Gastrocnemius medialis (tissue), 4 donors: Measurements from ENCODE around the gene FFAR3. TPM values are rescaled to one million over a fixed set of nuclear protein-coding genes. Genes with fewer than 3 reads are reported as not detected.
"Not testable (repeated sequence)": the region's sequence is repeated elsewhere in the genome, so short reads cannot be mapped to it uniquely, and the experiment has no call there.

ENCODE experiments used
- ATAC-seq, 2 donors: fragments of 150-250 bp; one replicate each; pipeline ENCODE4 v1.9.1; 2016
- DNase-seq, 2 donors: peaks; one replicate each; pipeline ENCODE4 v3.0.0-alpha.2; 2019
- H3K27ac ChIP-seq, 4 donors: fragments of 200-600 bp; sonication (generic); 1 replicate in 1 of 4; 2 replicates in 3 of 4; pipeline ENCODE4 v1.5.1; 2016 to 2018; ENCODE audit warnings: mild to moderate bottlenecking in 2 of 4, moderate library complexity in 1 of 4
- H3K27me3 ChIP-seq, 3 donors: fragments of 200-600 bp; sonication (generic) in 2 of 3; 1 replicate in 1 of 3; 2 replicates in 2 of 3; pipeline versions ENCODE4 v1.5.1 to v1.6.0; 2016 to 2019; ENCODE audit warnings: mild to moderate bottlenecking in 1 of 3, moderate library complexity in 1 of 3
- H3K36me3 ChIP-seq, 2 donors: fragments of 200-600 bp; sonication (generic) in 1 of 2; one replicate each; pipeline ENCODE4 v1.5.1; 2017 to 2018
- H3K4me1 ChIP-seq, 2 donors: fragments of 200-600 bp; sonication (generic) in 1 of 2; one replicate each; pipeline ENCODE4 v1.5.1; 2016 to 2017; ENCODE audit warnings: mild to moderate bottlenecking in 2 of 2
- H3K4me3 ChIP-seq, 4 donors: fragments of 200-600 bp; sonication (generic) in 3 of 4; 1 replicate in 1 of 4; 2 replicates in 3 of 4; pipeline ENCODE4 v1.5.1; 2016 to 2019; ENCODE audit warnings: mild to moderate bottlenecking in 2 of 4
- H3K9me3 ChIP-seq, 3 donors: fragments of 200-600 bp; sonication (generic) in 2 of 3; 1 replicate in 1 of 3; 2 replicates in 2 of 3; pipeline ENCODE4 v1.5.1; 2016 to 2019
- POLR2A ChIP-seq, 2 donors: fragments of 450-650 bp; IDR thresholded peaks; one replicate each; pipeline ENCODE4 v1.6.1; 2017; ENCODE audit warnings: antibody characterized with exemption in 2 of 2, mild to moderate bottlenecking in 2 of 2, moderate library complexity in 2 of 2
- in situ Hi-C, 4 donors: fragments of 200-750 bp; cut with MboI; loops; one replicate each; pipeline versions ENCODE4 v1.15.0 to v1.8.0; 2017; ENCODE audit warnings: low sequenced_read_pairs in 4 of 4
- intact Hi-C: fragments of 100-400 bp; cut with DNase I; formaldehyde crosslinking; loops from one replicate; pipeline ENCODE4 v1.15.1; 2023; ENCODE audit warnings: low total_unique reads
- total RNA-seq, 4 donors: library from RNA; depleted of rRNA; stranded (reverse); fragments of >200 nt; gene quantifications; one replicate each; pipeline versions ENCODE4 v1.1.0 to v1.2.3, GENCODE V29; 2016
- TF ChIP-seq, protein P1 (sequence below), 5 experiments: fragments of 450-650 bp in 3 of 5; fragments of 200-600 bp in 2 of 5; sonication (generic) in 2 of 5; IDR thresholded peaks in 4 of 5; conservative IDR thresholded peaks in 1 of 5; 1 replicate in 4 of 5; 2 replicates in 1 of 5; pipeline ENCODE4 v1.5.1; 2016 to 2019; ENCODE audit warnings: antibody characterized with exemption in 5 of 5, mild to moderate bottlenecking in 3 of 5, moderate library complexity in 3 of 5

FFAR3 gene
- total RNA-seq, 4 donors from 2014 or later = not detected

DNA sequence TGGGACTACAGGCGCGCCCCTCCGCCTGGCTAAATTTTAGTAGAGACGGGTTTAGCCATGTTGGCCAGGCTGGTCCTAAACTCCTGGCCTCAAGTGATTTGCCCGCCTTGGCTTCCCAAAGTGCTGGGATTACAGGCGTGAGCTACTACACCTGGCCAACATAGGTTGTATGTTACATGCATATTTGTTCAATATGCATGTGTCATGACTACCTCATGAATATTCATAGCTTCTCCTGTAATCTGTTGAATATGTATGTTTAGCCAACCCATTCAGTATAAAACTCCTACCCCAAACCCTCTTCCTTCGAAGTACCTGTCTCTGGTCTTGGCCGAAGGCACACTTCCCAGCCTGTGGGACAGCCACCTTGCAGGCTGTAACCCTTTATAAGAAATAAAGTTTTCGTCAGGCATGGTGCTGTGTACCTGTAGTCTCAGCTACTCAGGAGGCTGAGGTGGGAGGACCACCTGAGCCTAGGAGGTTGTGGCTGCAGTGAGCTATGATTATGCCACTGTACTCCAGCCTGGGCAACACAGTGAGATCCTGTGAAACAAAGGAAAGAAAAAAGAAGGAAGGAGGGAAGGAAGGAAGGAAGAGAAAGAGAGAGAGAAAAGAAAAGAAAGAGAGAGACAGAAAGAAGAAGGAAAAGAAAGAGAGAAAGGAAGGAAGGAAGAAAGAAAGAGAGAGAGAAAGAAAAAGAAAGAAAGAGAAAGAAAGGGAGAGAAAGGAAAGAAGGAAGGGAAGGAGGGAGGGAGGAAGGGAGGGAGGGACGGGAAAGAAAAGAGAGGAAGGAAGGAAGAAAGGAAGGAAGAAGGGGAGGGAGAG is 41.9 kb downstream of the FFAR3 start:
- no peaks in the 10 kb centered on the region for H3K9me3 ChIP-seq
- DNase-seq (no peak), ATAC-seq (no peak)
- in situ Hi-C loops (no loop called here), intact Hi-C loops (no loop called here)
- H3K4me3 ChIP-seq = no peak overlapping the region
- no peaks in the 10 kb centered on the region for H3K27me3 ChIP-seq
- no peaks in the 10 kb centered on the region for H3K36me3 ChIP-seq
- no peak for TF ChIP-seq POLR2A (IDR thresholded peaks at IDR 0.05)
- TF ChIP-seq, protein P1, sequence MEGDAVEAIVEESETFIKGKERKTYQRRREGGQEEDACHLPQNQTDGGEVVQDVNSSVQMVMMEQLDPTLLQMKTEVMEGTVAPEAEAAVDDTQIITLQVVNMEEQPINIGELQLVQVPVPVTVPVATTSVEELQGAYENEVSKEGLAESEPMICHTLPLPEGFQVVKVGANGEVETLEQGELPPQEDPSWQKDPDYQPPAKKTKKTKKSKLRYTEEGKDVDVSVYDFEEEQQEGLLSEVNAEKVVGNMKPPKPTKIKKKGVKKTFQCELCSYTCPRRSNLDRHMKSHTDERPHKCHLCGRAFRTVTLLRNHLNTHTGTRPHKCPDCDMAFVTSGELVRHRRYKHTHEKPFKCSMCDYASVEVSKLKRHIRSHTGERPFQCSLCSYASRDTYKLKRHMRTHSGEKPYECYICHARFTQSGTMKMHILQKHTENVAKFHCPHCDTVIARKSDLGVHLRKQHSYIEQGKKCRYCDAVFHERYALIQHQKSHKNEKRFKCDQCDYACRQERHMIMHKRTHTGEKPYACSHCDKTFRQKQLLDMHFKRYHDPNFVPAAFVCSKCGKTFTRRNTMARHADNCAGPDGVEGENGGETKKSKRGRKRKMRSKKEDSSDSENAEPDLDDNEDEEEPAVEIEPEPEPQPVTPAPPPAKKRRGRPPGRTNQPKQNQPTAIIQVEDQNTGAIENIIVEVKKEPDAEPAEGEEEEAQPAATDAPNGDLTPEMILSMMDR (IDR thresholded peaks at IDR 0.05 in 4 of 5, conservative IDR thresholded peaks at IDR 0.05 in 1 of 5) = no peak
- H3K4me1 ChIP-seq = no peaks in the 10 kb centered on the region
- no peak overlapping the region for H3K27ac ChIP-seq

DNA sequence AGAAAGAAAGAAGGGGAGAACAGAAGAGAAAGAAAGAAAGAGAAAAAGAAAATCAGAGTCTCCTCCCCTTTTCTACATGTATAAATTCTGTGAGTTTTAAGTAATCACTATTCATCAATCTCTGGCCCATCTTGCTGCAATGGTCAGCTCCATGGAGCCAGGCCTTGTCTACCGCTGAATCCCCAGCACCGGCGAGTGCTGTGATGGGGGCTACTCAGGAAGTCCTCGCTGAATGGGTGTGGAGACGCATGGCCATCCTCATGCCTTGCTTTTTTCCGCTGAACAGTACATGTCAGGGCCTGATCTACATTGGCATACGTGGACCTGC is 42.5 kb downstream of the FFAR3 start:
- Histone ChIP-seq H3K4me3 (no peak overlapping the region), H3K27me3 (no peaks in the 10 kb centered on the region), H3K9me3 (no peaks in the 10 kb centered on the region), H3K4me1 (no peaks in the 10 kb centered on the region), H3K36me3 (no peaks in the 10 kb centered on the region), H3K27ac (no peak overlapping the region)
- in situ Hi-C loops = no loop called here
- DNase-seq (no peak), ATAC-seq (no peak)
- intact Hi-C loops = no loop called here
- TF ChIP-seq POLR2A (IDR thresholded peaks at IDR 0.05) = no peak
- TF ChIP-seq, protein P1 (IDR thresholded peaks at IDR 0.05 in 4 of 5, conservative IDR thresholded peaks at IDR 0.05 in 1 of 5) = no peak

DNA sequence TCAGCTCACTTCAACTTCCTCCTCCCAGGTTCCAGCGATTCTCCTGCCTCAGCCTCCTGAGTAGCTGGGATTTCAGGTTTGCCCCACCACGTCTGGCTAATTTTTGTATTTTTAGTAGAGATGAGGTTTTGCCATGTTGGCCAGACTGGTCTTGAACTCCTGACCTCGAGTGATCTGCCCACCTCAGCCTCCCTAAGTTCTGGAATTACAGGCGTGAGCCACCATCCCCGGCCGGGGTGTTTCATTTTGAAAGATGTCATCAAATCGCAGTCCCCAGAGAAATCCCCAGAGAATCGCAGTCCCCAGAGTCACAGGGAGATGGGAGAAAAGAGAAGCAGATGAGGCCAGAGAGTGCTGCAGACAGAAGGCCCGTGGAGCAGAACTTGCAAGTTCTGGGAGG is 43.2 kb downstream of the FFAR3 start:
- in situ Hi-C loops = not testable (repeated sequence)

DNA sequence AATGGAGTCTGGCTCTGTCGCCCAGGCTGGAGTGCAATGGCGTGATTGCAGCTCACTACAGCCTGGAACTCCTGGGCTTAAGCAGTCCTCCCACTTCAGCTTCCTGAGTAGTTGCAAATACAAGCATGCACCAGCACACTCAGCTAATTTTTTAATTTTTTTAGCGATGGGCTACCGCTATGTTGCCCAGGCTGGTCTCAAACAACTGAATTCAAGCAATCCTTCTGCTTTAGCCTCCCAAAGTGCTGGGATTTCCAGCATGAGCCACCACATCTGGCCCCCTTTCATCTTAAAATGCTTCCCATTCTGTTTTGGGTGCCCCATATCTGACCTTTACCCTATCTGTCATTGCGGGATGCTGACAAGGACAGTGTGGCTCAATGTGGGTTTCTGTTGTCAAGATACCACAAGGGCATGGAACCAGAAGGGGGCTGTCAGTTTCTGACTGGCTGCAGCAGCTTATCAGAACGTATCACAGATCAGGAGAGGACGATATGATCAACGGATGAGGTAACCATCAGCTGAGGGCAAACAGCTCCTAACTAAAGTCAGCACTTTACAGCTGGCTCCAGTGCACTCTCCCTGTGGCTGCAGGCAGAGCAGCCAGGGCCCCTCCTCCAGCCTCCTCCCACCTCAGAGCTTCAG is 45.0 kb downstream of the FFAR3 start:
- Histone ChIP-seq H3K36me3 (no peaks in the 10 kb centered on the region), H3K4me1 (no peaks in the 10 kb centered on the region), H3K27me3 (no peaks in the 10 kb centered on the region), H3K9me3 (no peaks in the 10 kb centered on the region), H3K27ac (no peak overlapping the region), H3K4me3 (no peak overlapping the region)
- intact Hi-C loops (no loop called here), in situ Hi-C loops (no loop called here)
- ATAC-seq (no peak), DNase-seq (no peak)
- no peak for TF ChIP-seq POLR2A (IDR thresholded peaks at IDR 0.05)
- TF ChIP-seq, protein P1 (IDR thresholded peaks at IDR 0.05 in 4 of 5, conservative IDR thresholded peaks at IDR 0.05 in 1 of 5) = no peak

More for the DNA sequence above, 43.2 kb downstream of the FFAR3 start:
- H3K4me3 ChIP-seq, H3K9me3 ChIP-seq, H3K27me3 ChIP-seq, intact Hi-C loops, H3K27ac ChIP-seq, H3K36me3 ChIP-seq, ATAC-seq, H3K4me1 ChIP-seq, DNase-seq: not testable (repeated sequence)

DNA sequence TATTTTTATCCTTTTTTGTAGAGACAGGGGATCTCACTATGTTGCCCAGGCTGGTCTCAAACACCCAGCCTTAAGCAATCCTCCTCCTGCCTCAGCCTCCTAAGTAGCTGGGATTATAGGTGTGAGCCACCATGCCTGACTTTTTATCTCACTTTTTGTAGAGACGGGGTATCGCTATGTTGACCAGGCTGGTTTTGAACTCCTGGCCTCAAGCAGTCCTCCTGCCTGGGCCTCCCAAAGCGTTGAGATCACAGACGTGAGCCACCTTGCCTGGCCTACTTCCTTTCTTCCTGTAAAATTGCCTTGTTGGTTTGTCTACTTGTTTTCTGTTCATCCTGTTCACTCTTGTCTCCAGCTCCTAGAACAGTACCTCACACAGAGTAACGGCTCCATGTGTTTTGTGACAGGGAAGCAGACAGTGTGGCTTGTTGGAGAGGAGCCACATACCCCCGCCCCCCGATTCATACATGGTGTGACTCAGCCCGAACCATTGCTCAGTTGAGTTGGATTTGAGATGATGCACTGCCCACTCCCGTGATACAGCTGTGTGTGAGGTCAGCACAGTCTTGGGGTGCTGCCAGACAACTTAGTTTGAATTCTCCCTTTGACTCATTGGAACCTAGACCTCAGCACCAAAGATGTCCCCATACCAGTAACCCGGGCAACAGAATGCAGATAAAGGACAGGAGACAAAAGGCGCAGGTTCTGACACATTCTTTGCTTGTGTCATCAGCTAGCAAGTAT is 46.8 kb downstream of the FFAR3 start:
- in situ Hi-C loops = no loop called here

More for the DNA sequence above, 46.8 kb downstream of the FFAR3 start:
- H3K27ac ChIP-seq = no peak overlapping the region
- H3K4me1 ChIP-seq = no peaks in the 10 kb centered on the region
- H3K9me3 ChIP-seq = no peaks in the 10 kb centered on the region
- H3K4me3 ChIP-seq = no peak overlapping the region
- ATAC-seq (no peak), DNase-seq (no peak)
- no peak for TF ChIP-seq POLR2A (IDR thresholded peaks at IDR 0.05)
- TF ChIP-seq, protein P1 (IDR thresholded peaks at IDR 0.05 in 4 of 5, conservative IDR thresholded peaks at IDR 0.05 in 1 of 5) = no peak
- H3K36me3 ChIP-seq = no peaks in the 10 kb centered on the region
- intact Hi-C loops = no loop called here
- H3K27me3 ChIP-seq = no peaks in the 10 kb centered on the region
